GM10248 (cell line): ENCODE results near the gene KIF1A.

ENCODE experiments used
- CTCF ChIA-PET: fragments of 300-600 bp; sonication (Branson Sonifier 250); formaldehyde crosslinking; extraction: SDS; loops from one replicate; lab custom pipeline; 2021; ENCODE audit warnings: antibody characterized with exemption; lab: Yijun Ruan, JAX
- POLR2A ChIA-PET: fragments of 350-650 bp; sonication (Branson Sonifier 250); formaldehyde crosslinking; extraction: SDS; loops from one replicate; lab custom pipeline; 2020; ENCODE audit warnings: antibody characterized with exemption; lab: Yijun Ruan, JAX
- DNase-seq: peaks from one replicate; pipeline ENCODE4 v3.0.0; 2012; ENCODE audit errors: extremely low spot score
- TF ChIP-seq, protein P1 (sequence below): IDR thresholded peaks from 2 replicates; pipeline ENCODE4 v1.5.1; 2012; ENCODE audit warnings: mild to moderate bottlenecking, low read depth; ENCODE audit errors: extremely low read depth, missing control alignments, control extremely low read depth

KIF1A gene

GRCh38 chr2:240777456-240778212 lies 42.4 kb downstream of the KIF1A start:
- DNase-seq: no peak
- CTCF ChIA-PET: interaction anchor here (0.9 kb wide), 1 partner anchor 17 kb away, joined by 3 read pairs; no protein-coding TSS in a partner anchor
- TF ChIP-seq, protein P1, sequence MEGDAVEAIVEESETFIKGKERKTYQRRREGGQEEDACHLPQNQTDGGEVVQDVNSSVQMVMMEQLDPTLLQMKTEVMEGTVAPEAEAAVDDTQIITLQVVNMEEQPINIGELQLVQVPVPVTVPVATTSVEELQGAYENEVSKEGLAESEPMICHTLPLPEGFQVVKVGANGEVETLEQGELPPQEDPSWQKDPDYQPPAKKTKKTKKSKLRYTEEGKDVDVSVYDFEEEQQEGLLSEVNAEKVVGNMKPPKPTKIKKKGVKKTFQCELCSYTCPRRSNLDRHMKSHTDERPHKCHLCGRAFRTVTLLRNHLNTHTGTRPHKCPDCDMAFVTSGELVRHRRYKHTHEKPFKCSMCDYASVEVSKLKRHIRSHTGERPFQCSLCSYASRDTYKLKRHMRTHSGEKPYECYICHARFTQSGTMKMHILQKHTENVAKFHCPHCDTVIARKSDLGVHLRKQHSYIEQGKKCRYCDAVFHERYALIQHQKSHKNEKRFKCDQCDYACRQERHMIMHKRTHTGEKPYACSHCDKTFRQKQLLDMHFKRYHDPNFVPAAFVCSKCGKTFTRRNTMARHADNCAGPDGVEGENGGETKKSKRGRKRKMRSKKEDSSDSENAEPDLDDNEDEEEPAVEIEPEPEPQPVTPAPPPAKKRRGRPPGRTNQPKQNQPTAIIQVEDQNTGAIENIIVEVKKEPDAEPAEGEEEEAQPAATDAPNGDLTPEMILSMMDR: no peak
- POLR2A ChIA-PET: no interaction called here

- POLR2A ChIA-PET: no interaction called here
- CTCF ChIA-PET: interaction anchor here (1.1 kb wide), 1 partner anchor 13 kb away, joined by 3 read pairs; no protein-coding TSS in a partner anchor
- DNase-seq: no peak
- TF ChIP-seq, protein P1: no peak
These were observed 44.1 kb downstream of the KIF1A start for GRCh38 chr2:240775905-240776304.

DNA sequence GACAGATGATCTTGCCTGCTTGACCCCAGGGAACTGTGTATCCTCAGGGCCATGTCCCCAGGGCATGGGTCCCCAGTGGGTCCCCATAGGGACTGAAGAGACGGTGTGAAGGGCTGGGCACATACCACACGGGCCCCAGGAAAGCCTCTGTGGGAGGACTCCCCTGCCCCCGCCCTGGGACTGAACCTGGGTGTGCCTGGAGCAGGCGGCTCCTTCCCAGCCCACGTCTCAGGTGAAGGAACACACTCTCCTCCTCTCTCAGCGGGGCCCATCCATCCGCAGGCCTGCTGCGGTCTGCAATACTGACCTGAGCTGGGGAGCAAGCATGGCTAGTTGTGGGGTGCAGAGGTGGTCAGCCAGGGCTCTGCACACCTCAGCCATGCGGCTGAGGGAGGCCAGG lies 45.2 kb downstream of the KIF1A start:
- TF ChIP-seq, protein P1: no peak
- ChIA-PET POLR2A (no interaction called here), CTCF (interaction anchor here (1.1 kb wide), 1 partner anchor 14 kb away, joined by 3 read pairs; no protein-coding TSS in a partner anchor)
- DNase-seq: no peak

DNA sequence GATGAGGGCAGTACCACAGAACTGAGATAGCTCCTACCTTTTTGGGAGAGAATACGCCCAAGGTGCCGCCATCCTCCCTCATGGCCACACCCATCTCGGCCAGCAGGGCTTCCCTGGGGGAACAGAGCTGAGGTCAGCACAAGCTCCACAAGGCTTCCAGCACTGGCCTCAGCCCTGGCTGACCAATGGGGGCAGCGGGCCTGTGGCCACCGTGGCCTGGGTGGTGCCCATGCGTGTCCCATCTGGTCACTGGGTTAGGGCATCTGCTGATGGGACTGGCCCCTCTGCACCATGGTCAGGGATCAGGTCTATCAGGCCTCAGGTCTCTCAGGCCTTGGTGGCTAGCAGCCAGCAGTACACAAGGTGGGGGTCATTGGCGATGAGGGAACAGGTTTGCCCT lies 50.9 kb downstream of the KIF1A start:
- ChIA-PET CTCF (interaction anchor here (0.8 kb wide), 1 partner anchor 10 kb away, joined by 3 read pairs; no protein-coding TSS in a partner anchor), POLR2A (no interaction called here)
- TF ChIP-seq, protein P1: no peak
- DNase-seq: no peak

DNA sequence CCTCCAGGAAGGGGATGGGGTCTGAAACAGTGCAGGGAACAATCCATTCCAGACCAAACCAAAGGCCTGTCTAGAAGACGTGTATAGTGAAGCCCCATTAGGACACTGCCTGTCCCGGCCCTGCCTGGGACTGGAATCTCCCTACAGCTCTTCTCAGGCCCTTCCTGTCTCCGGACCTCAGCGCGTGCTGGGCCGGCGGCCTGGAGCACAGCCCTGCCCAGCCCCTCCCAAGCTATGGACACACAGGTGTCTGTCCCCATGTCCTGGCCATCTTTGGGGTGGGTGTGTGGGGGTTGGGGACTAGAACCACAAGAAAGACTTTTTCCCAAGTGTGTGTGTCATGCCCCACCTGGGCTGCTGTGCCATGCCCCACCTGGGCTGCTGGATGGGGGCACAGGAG lies 51.8 kb downstream of the KIF1A start:
- TF ChIP-seq, protein P1: no peak
- POLR2A ChIA-PET: no interaction called here
- DNase-seq: no peak
- CTCF ChIA-PET: no interaction called here

DNA sequence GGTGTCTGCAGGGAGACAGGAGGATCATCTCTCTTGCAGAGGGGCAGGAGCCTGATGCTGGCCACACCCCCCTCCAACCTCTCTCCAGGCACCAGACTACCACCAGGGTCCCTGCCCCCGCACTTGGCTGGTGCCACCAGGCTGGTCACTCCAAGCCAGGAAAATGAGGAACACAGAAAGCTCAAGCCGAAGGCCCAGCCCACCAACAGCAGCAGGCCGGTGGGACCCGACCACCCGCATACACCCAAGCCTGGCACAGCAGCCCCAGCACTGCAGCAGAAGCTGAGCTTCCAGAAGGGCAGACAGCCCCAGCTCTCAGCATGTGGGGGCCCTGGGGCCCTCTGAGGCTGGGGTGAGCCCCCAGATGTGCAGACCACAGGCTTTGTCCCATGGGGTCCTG lies 52.7 kb downstream of the KIF1A start:
- ChIA-PET CTCF (no interaction called here), POLR2A (no interaction called here)
- TF ChIP-seq, protein P1: no peak
- DNase-seq: no peak
